ENCODE results near the gene ARHGAP9. TPM values are rescaled to one million over a fixed set of nuclear protein-coding genes. Genes with fewer than 3 reads are reported as not detected.

The ARHGAP9 gene
- total RNA-seq, 2 donors from 2014 or later, result 1.3 to 1.6 TPM

- no peak for DNase-seq
- Histone ChIP-seq H3K9ac (ENCODE audit: extremely low read depth, low read length, poor library complexity, severe bottlenecking) (no peak overlapping the region), H3K27ac (ENCODE audit: low read depth, low read length) (no peak overlapping the region), H3K9me3 (ENCODE audit: control insufficient read depth, low read length) (no peaks in the 10 kb centered on the region), H3K27me3 (ENCODE audit: control insufficient read depth, insufficient read depth, low read length, poor library complexity, severe bottlenecking) (peaks cover 44% of the 10 kb centered on the region), H3K4me1 (ENCODE audit: control insufficient read depth, insufficient read depth, low read length) (no peaks in the 10 kb centered on the region), H3K4me3 (ENCODE audit: low read length) (no peak overlapping the region), H3K36me3 (ENCODE audit: control insufficient read depth, insufficient read depth, low read length) (no peaks in the 10 kb centered on the region)
- H3K4me3 Mint-ChIP-seq, result no peak overlapping the region
- H3K4me1 Mint-ChIP-seq, result peaks cover 1% of the 10 kb centered on the region
- H3K36me3 Mint-ChIP-seq (ENCODE audit: low read depth), result no peaks in the 10 kb centered on the region
- no peaks in the 10 kb centered on the region for H3K9me3 Mint-ChIP-seq
- WGBS, 2 experiments (ENCODE audit: insufficient coverage in 1 of 2, insufficient read length in 1 of 2), result 94 to 95% methylated on average over 13 to 14 of the region's 14 CpGs
- no peak for TF ChIP-seq CTCF (conservative IDR thresholded peaks at IDR 0.05)
- H3K27ac Mint-ChIP-seq, result no peak overlapping the region
- peaks cover 53% of the 10 kb centered on the region for H3K27me3 Mint-ChIP-seq (ENCODE audit: insufficient read depth)
Observed at GRCh38 chr12:57470286-57470969, 9.2 kb downstream of the ARHGAP9 start.

- no peak overlapping the region for H3K4me3 Mint-ChIP-seq
- peaks cover 52% of the 10 kb centered on the region for H3K27me3 Mint-ChIP-seq (ENCODE audit: insufficient read depth)
- no peaks in the 10 kb centered on the region for H3K36me3 ChIP-seq (ENCODE audit: control insufficient read depth, insufficient read depth, low read length)
- H3K36me3 Mint-ChIP-seq (ENCODE audit: low read depth), result no peaks in the 10 kb centered on the region
- peaks cover 44% of the 10 kb centered on the region for H3K27me3 ChIP-seq (ENCODE audit: control insufficient read depth, insufficient read depth, low read length, poor library complexity, severe bottlenecking)
- H3K9me3 ChIP-seq (ENCODE audit: control insufficient read depth, low read length), result no peaks in the 10 kb centered on the region
- no peak for DNase-seq
- H3K27ac ChIP-seq (ENCODE audit: low read depth, low read length), result no peak overlapping the region
- no peak overlapping the region for H3K4me3 ChIP-seq (ENCODE audit: low read length)
- WGBS, 2 experiments (ENCODE audit: insufficient coverage in 1 of 2, insufficient read length in 1 of 2), result 79 to 91% methylated on average over 4 to 10 of the region's 10 CpGs
- no peaks in the 10 kb centered on the region for H3K4me1 Mint-ChIP-seq
- H3K9ac ChIP-seq (ENCODE audit: extremely low read depth, low read length, poor library complexity, severe bottlenecking), result no peak overlapping the region
- H3K9me3 Mint-ChIP-seq, result no peaks in the 10 kb centered on the region
- no peak overlapping the region for H3K27ac Mint-ChIP-seq
- no peaks in the 10 kb centered on the region for H3K4me1 ChIP-seq (ENCODE audit: control insufficient read depth, insufficient read depth, low read length)
- TF ChIP-seq CTCF (conservative IDR thresholded peaks at IDR 0.05), result no peak
Observed at GRCh38 chr12:57469296-57470164, 10.1 kb downstream of the ARHGAP9 start.

GRCh38 chr12:57467915-57468314, 11.8 kb downstream of the ARHGAP9 start:
- DNase-seq, result no peak
- no peaks in the 10 kb centered on the region for H3K9me3 ChIP-seq (ENCODE audit: control insufficient read depth, low read length)
- H3K9ac ChIP-seq (ENCODE audit: extremely low read depth, low read length, poor library complexity, severe bottlenecking), result no peak overlapping the region
- H3K27ac Mint-ChIP-seq, result no peak overlapping the region
- TF ChIP-seq CTCF (conservative IDR thresholded peaks at IDR 0.05), result no peak
- no peaks in the 10 kb centered on the region for H3K36me3 Mint-ChIP-seq (ENCODE audit: low read depth)
- no peak overlapping the region for H3K4me3 Mint-ChIP-seq
- H3K9me3 Mint-ChIP-seq, result no peaks in the 10 kb centered on the region
- WGBS, 2 experiments (ENCODE audit: insufficient coverage in 1 of 2, insufficient read length in 1 of 2), result 88 to 96% methylated on average over 9 to 11 of the region's 11 CpGs
- H3K36me3 ChIP-seq (ENCODE audit: control insufficient read depth, insufficient read depth, low read length), result no peaks in the 10 kb centered on the region
- no peak overlapping the region for H3K4me3 ChIP-seq (ENCODE audit: low read length)
- no peak overlapping the region for H3K27ac ChIP-seq (ENCODE audit: low read depth, low read length)
- no peaks in the 10 kb centered on the region for H3K4me1 ChIP-seq (ENCODE audit: control insufficient read depth, insufficient read depth, low read length)
- H3K4me1 Mint-ChIP-seq, result peaks cover under 1% of the 10 kb centered on the region
- H3K27me3 Mint-ChIP-seq (ENCODE audit: insufficient read depth), result peaks cover 48% of the 10 kb centered on the region
- H3K27me3 ChIP-seq (ENCODE audit: control insufficient read depth, insufficient read depth, low read length, poor library complexity, severe bottlenecking), result peaks cover 29% of the 10 kb centered on the region

Data from endodermal cell (in vitro differentiated cells).